Natural killer cell (primary cell): ENCODE results near the gene GGT1. TPM values are rescaled to one million over a fixed set of nuclear protein-coding genes. Genes with fewer than 3 reads are reported as not detected.

Experiments
- ATAC-seq, 3 donors: fragments of 150-1000 bp in 2 of 3; fragments of 200-7000 bp in 1 of 3; cut with Tn5 transposase; 1 replicate in 1 of 3; 2 replicates in 2 of 3; pipeline ENCODE4 v1.10.0; 2021; ENCODE audit warnings: mild to moderate bottlenecking in 2 of 3, moderate library complexity in 2 of 3
- DNase-seq, 2 donors: peaks; one replicate each; pipeline versions ENCODE4 v3.0.0 to v3.0.0-alpha.2; 2013 to 2021; ENCODE audit warnings: mixed read lengths in 1 of 2
- H3K27ac ChIP-seq: one replicate; pipeline ENCODE4 v1.5.1; 2013; ENCODE audit warnings: mild to moderate bottlenecking, low read length
- H3K27me3 ChIP-seq: one replicate; pipeline ENCODE4 v1.6.1; 2013; ENCODE audit warnings: low read length; ENCODE audit not compliant: control insufficient read depth, insufficient read depth
- H3K36me3 ChIP-seq: one replicate; pipeline ENCODE4 v1.6.1; 2013; ENCODE audit warnings: low read length; ENCODE audit not compliant: control insufficient read depth, insufficient read depth
- H3K4me1 ChIP-seq: one replicate; pipeline ENCODE4 v1.6.1; 2013; ENCODE audit warnings: low read length; ENCODE audit not compliant: control insufficient read depth, insufficient read depth
- H3K4me3 ChIP-seq: one replicate; pipeline ENCODE4 v1.5.1; 2013; ENCODE audit warnings: low read length
- H3K9me3 ChIP-seq: one replicate; pipeline ENCODE4 v1.6.1; 2013; ENCODE audit warnings: low read length; ENCODE audit not compliant: control insufficient read depth, insufficient read depth
- H3K27ac Mint-ChIP-seq, 2 donors: one replicate each; pipeline ENCODE4 v1.8.0; 2022; ENCODE audit warnings: mild to moderate bottlenecking in 2 of 2, mixed read lengths in 2 of 2, moderate library complexity in 1 of 2
- H3K27me3 Mint-ChIP-seq, 2 donors: one replicate each; pipeline ENCODE4 v1.8.0; 2022; ENCODE audit warnings: low read depth in 2 of 2, mixed read lengths in 2 of 2
- H3K36me3 Mint-ChIP-seq: one replicate; pipeline ENCODE4 v1.8.0; 2022; ENCODE audit warnings: mixed read lengths
- H3K4me1 Mint-ChIP-seq, 2 donors: one replicate each; pipeline ENCODE4 v1.8.0; 2022; ENCODE audit warnings: mixed read lengths in 2 of 2
- H3K4me3 Mint-ChIP-seq: one replicate; pipeline ENCODE4 v1.8.0; 2022; ENCODE audit warnings: mild to moderate bottlenecking, moderate library complexity, mixed read lengths
- H3K9me3 Mint-ChIP-seq, 2 donors: one replicate each; pipeline ENCODE4 v1.8.0; 2022; ENCODE audit warnings: mixed read lengths in 2 of 2
- CTCF ChIP-seq: fragments of 200-600 bp; IDR thresholded peaks from one replicate; pipeline ENCODE4 v1.8.0; 2022; ENCODE audit warnings: antibody characterized with exemption
- WGBS: methylation state at CpG from one replicate; pipeline ENCODE4 v1.1.7; 2013; ENCODE audit warnings: missing lambda C conversion rate; ENCODE audit not compliant: insufficient coverage; 5-methylcytosine and 5-hydroxymethylcytosine counted together
- intact Hi-C: fragments of 100-400 bp; cut with micrococcal nuclease; formaldehyde crosslinking; loops from one replicate; pipeline ENCODE4 v1.14.2; 2022
- total RNA-seq, 4 donors: library from RNA; stranded (reverse); fragments of 120-200 nt in 1 of 4; gene quantifications; one replicate each; pipeline versions ENCODE4 v1.2.3 to v1.2.4, GENCODE V29; 2013 to 2022

Gene GGT1
- total RNA-seq, 3 donors from 2014 or later (not counting 1 experiment from before 2014, with no cell fraction given) = 4.0 to 11.9 (median 7.0) TPM

DNA sequence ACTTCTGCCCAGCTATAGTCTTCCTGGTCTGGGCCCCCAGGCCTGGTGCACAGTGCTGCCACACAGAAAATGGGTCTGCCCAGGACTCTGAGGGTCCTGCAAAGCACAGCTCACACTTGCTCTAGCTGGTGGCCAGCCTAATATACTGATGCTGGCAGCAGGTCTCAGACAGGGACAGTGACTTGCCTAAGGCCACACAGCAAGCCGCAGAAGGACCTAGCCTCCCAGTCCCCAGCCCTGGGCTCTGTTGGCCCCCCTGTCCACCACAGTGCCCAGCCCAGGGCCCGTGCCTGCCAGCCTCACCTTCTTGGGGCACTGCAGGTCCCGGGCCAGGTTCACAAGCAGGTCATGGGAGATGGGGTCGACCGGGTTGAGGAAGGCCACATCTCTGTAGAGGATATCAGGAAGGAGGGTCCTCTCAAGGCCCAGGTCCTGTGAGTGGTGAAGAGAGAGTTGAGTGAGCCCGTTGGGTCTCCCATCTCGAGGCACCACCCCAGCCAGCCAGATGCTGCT, 13.4 kb upstream of the GGT1 start:
- DNase-seq = no peak

GRCh38 chr22:24590596-24591173, 12.3 kb upstream of the GGT1 start:
- WGBS = 96% methylated on average over 12 of the region's 12 CpGs
- Mint-ChIP-seq H3K27ac (no peak overlapping the region), H3K36me3 (no peaks in the 10 kb centered on the region), H3K9me3 (no peaks in the 10 kb centered on the region), H3K4me3 (no peak overlapping the region), H3K4me1 (peaks cover 0 to 6% of the 10 kb centered on the region in 2 donors), H3K27me3 (peaks cover 0 to 2% of the 10 kb centered on the region in 2 donors)
- H3K36me3 ChIP-seq = peaks cover 2% of the 10 kb centered on the region
- H3K27me3 ChIP-seq = peaks cover 3% of the 10 kb centered on the region
- TF ChIP-seq CTCF = no peak
- ATAC-seq (no peak), DNase-seq (no peak)
- no peak overlapping the region for H3K27ac ChIP-seq
- intact Hi-C loops = no loop called here
- no peak overlapping the region for H3K4me3 ChIP-seq
- H3K4me1 ChIP-seq = peaks cover 15% of the 10 kb centered on the region
- no peaks in the 10 kb centered on the region for H3K9me3 ChIP-seq

More for the DNA sequence above, 13.4 kb upstream of the GGT1 start:
- no peak overlapping the region for H3K27ac ChIP-seq
- Mint-ChIP-seq H3K9me3 (no peaks in the 10 kb centered on the region), H3K36me3 (no peaks in the 10 kb centered on the region), H3K27me3 (peaks cover 0 to 2% of the 10 kb centered on the region in 2 donors), H3K27ac (no peak overlapping the region), H3K4me3 (no peak overlapping the region), H3K4me1 (peaks cover 0 to 6% of the 10 kb centered on the region in 2 donors)
- ATAC-seq = no peak
- 88% methylated on average over 7 of the region's 7 CpGs for WGBS
- H3K4me1 ChIP-seq = peaks cover 15% of the 10 kb centered on the region
- no peak for TF ChIP-seq CTCF
- peaks cover 3% of the 10 kb centered on the region for H3K27me3 ChIP-seq
- H3K9me3 ChIP-seq = no peaks in the 10 kb centered on the region
- no peak overlapping the region for H3K4me3 ChIP-seq
- H3K36me3 ChIP-seq = peaks cover 2% of the 10 kb centered on the region
- intact Hi-C loops = no loop called here

GRCh38 chr22:24591286-24591830, 11.6 kb upstream of the GGT1 start:
- H3K27me3 ChIP-seq = peaks cover 3% of the 10 kb centered on the region
- H3K36me3 Mint-ChIP-seq = no peaks in the 10 kb centered on the region
- no peaks in the 10 kb centered on the region for H3K9me3 Mint-ChIP-seq
- H3K27ac Mint-ChIP-seq = no peak overlapping the region
- H3K4me3 ChIP-seq = no peak overlapping the region
- intact Hi-C loops = no loop called here
- H3K36me3 ChIP-seq = peaks cover 2% of the 10 kb centered on the region
- peaks cover 15% of the 10 kb centered on the region for H3K4me1 ChIP-seq
- ATAC-seq (no peak), DNase-seq (no peak)
- peaks cover 0 to 6% of the 10 kb centered on the region in 2 donors for H3K4me1 Mint-ChIP-seq
- 93% methylated on average over 6 of the region's 6 CpGs for WGBS
- no peak overlapping the region for H3K27ac ChIP-seq
- TF ChIP-seq CTCF = no peak
- H3K4me3 Mint-ChIP-seq = no peak overlapping the region
- H3K9me3 ChIP-seq = no peaks in the 10 kb centered on the region
- peaks cover 0 to 2% of the 10 kb centered on the region in 2 donors for H3K27me3 Mint-ChIP-seq
